NCI-H524 treated with DMSO at 0.1 percent for 48 hours (cell line): ENCODE results near the gene KLHL30.

Experiments
- DNase-seq: peaks from one replicate; lab custom pipeline; 2025; lab: John Stamatoyannopoulos, UW

Gene KLHL30

GRCh38 chr2:238132463-238133450, 5.7 kb upstream of the KLHL30 start:
- DNase-seq, result no peak

DNA sequence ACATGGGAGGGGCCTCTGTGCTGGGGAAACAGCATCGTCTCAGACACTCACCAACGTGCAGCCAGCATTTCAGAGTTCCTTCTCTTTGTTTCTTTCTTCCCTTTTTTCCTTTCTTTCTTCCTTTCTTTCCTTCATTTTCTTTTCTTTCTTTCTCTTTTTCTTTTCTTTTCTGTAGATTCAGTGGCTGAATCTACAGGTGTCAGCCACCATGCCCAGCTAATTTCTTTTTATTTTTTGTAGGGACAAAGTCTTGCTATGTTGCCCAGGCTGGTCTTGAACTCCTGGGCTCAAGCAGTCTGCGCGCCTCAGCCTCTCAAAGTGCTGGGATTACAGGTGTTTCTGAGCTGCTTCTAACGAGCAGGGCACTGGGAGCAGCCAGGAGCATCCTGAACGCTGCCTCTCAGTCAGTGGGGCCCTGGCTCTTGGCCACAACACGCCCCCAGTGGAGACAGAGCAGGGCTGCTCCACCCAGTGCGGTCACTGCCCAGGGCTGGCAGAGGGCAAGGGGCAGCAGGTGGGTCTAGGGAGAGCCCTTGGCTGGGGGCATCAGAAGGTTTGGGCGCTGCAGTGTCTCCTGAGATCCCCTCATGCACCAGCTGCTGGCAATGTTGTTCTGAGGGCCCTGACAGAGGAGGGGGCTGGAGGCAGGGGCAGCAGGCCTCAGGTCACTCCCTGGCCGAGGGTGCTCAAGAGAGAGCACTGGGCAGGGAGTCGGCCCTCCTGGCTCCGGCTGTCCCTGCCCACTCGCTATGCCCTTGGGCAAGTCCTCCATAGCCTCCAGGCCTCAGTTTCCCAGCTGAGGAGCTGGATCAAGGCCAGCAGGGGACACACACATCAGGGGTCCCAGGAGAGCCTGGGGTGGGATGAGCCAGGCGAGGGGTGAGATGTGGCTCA, 4.7 kb upstream of the KLHL30 start:
- no peak for DNase-seq

GRCh38 chr2:238134393-238134785, 4.1 kb upstream of the KLHL30 start:
- no peak for DNase-seq

- DNase-seq, result no peak
These were observed 2.8 kb upstream of the KLHL30 start for GRCh38 chr2:238135601-238136150.

GRCh38 chr2:238136820-238137537, 1.5 kb upstream of the KLHL30 start:
- no peak for DNase-seq

DNA sequence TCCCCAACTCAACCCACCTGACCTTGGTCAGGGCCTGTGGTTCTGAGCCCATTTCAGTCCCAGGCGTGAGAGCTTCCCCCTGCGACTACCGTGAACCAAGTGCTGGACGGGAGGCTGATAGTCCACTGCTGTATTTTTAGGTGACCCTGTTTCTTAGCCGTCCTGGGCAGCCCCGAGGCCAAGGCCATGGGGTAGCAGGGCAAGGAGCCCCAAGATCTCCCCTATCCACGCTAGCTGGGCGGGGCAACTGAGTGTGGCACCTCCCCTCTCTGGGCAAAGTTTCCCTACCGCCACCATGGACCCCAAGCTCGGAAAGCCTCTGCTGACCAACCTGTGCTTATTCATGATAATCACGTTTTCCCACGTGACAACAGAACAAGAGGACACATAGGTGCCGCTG, 583 bp upstream of the KLHL30 start:
- no peak for DNase-seq

- no peak for DNase-seq
These were observed 950 bp downstream of the KLHL30 start for GRCh38 chr2:238139196-238140039.

GRCh38 chr2:238140040-238140439, 1.6 kb downstream of the KLHL30 start:
- no peak for DNase-seq

GRCh38 chr2:238140721-238141540, 2.5 kb downstream of the KLHL30 start:
- no peak for DNase-seq

- no peak for DNase-seq
These were observed 3.3 kb downstream of the KLHL30 start for GRCh38 chr2:238141541-238142318.

DNA sequence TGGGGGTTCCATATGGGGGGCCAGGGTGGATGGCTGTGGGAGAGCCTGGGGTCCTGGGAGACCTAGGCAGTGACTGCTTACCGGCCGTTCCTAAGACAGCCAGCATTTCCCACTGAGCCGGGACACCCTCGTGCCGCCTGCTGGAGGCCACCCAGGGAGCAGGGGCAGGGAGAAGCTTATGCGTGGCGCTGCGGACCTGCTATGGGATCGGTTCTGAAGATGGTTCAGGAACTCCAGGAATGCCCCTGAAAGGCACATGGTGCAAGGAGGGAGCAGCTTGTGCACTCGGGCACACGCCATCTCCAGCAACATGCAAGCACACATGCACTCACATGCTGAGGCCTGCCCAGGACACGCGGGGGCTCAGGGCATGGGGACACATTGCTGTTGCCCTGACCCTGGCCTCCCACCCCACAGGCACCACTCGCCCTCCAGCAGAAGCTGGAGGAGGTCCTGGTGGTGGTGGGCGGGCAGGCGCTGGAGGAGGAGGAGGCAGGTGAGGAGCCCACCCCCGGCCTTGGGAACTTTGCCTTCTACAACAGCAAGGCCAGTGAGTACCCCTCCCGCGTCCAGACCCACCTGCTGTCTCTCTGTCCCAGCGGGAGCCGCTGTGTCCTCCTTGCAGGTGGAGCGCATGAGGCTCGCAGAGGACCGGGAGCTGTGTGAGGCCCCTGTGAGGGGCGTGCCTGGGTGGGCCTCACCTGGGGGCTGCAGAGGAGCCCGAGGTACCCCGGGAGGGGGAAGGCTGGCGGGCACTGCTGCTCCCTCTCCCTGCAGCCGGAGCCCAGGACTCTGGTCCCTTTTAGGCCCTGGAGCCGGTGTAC, 4.1 kb downstream of the KLHL30 start:
- DNase-seq, result no peak

GRCh38 chr2:238143239-238143951, 4.9 kb downstream of the KLHL30 start:
- DNase-seq, result no peak

DNA sequence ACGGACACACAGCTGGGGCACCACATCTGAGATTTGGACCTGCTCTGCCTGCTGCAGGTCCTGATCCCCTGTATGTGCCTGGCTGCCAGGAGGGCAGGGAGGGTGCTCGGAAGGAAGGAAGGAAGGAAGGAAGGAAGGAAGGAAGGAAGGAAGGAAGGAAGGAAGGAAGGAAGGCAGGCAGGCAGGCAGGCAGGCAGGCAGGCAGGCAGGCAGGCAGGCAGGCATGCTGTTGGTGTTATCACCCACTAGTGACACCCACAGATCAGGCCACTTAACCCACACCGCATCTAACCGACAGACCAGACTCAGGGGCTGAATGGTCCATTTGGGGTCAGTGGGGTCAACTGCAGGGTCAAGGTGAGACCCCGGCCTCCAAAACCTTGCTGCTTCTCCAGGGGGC, 5.8 kb downstream of the KLHL30 start:
- DNase-seq, result no peak

- no peak for DNase-seq
These were observed 6.6 kb downstream of the KLHL30 start for GRCh38 chr2:238145046-238145445.

- no peak for DNase-seq
These were observed 7.4 kb downstream of the KLHL30 start for GRCh38 chr2:238145851-238146250.

DNA sequence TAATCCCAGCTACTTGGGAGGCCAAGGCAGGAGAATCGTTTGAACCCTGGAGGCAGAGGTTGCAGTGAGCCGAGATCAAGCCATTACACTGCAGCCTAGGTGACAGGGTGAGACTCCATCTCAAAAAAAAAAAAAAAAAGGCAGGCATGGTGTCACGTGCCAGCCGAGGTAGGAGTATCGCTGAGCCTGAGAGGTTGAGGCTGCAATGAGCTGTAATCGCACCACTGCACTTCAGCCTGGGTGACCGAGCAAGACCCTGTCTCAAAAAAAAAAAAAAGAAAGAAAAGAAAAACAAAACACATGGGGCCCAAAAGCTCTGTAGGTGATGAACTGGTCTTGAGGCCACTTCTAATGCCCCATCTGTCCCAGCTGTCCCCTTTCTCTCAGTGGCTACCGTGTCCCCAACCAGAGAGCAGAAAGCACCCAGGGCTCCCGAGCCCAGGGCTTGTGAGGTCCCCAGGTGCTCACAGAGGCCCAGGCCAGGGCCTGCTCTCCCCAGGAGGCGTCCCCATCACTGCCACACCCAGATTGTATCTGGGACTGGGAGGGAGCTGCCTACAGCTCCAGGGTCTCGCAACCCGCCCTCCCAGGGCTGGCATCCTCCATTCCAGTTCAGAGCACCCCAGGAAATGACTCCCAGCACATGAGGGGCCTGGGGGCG, 8.5 kb downstream of the KLHL30 start:
- DNase-seq, result no peak

DNA sequence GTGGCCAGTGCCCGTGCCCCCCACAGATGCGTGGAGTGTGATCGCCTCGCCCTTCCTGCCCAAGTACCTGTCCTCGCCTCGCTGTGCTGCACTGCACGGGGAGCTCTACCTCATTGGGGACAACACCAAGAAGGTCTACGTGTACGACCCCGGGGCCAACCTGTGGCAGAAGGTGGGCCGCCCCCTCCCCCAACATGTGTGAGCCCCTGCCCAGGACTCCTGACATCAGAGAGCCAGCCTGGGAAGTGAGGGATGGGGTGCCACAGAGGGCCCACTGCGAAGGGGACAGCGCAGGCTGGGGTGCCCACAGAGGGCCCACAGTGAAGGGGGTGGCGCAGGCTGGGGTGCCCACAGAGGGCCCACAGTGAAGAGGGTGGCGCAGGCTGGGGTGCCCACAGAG, 10.5 kb downstream of the KLHL30 start:
- no peak for DNase-seq
